Heart left ventricle (tissue), 13 donors: ENCODE results near the gene RASGEF1B.

Experiments used
- CTCF ChIP-seq, 12 donors: fragments of 200-600 bp; sonication (generic) in 4 of 12; IDR thresholded peaks; one replicate each; pipeline versions ENCODE4 v1.5.0 to v1.8.0; 2018 to 2022; ENCODE audit warnings: antibody characterized with exemption in 12 of 12, mild to moderate bottlenecking in 5 of 12
- POLR2A ChIP-seq, 2 donors: fragments of 450-650 bp; IDR thresholded peaks; one replicate each; pipeline ENCODE4 v1.6.1; 2017; ENCODE audit warnings: antibody characterized with exemption in 2 of 2, mild to moderate bottlenecking in 2 of 2, moderate library complexity in 2 of 2
- donor health status: ischemic (EF 13 %, LVEDD 7.1; RV severe dilation, severe dysfunction).
- donor health status: DM: no; HTN: yes; CAD: no.
- donor health status: DM: no; HTN: no; CAD: no.
- donor health status: ischemic (EF 25% LVEDD 6.9; RV normal size, moderate dysfunction).
- donor health status: ischemic (EF 25% LVEDD 5.7; RV mildly dilated, moderate dysfunction).
- donor health status: ischemic (EF 35%, LVEDD 5.7; RV mildly dilated, moderate dysfunction).
- donor health status: nonischemic (EF 11% LVEDD 7.7; RV severe dilation, severe dysfunction).
- donor health status: DM: yes; HTN: yes; CAD: no.
- donor health status: PGD.
- donor health status: ischemic (EF 29% LVEDD 5.4; RV normal size, mild dysfunction).
- donor health status: nonischemic (EF 23%, LVEDD 6.1; RV moderate dilation, normal function).

GRCh38 chr4:81410680-81411079 is 61.0 kb downstream of the RASGEF1B start:
- TF ChIP-seq POLR2A (IDR thresholded peaks at IDR 0.05) (no peak), CTCF (IDR thresholded peaks at IDR 0.05) (no peak)
